ENCODE measurements around the gene WASHC1.
"Not testable (repeated sequence)": the region's sequence is repeated elsewhere in the genome, so short reads cannot be mapped to it uniquely, and the experiment has no call there.

Gene WASHC1

DNA sequence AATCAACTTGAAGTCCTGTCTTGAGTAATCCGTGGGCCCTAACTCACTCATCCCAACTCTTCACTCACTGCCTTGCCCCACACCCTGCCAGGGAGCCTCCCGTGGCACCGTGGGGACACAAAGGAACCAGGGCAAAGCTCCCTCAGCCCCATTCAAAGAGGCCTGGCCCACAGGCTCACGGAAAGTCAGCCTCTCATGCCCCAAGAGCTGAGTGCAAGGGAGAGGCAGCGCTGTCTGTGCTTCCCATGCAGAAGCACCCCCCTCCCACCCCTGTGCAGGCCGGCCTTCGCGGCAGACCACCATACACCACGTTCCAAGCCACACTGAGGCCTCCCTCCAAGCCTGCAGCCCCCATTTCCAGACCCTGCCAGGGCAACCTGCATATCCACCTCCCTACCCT is 7.6 kb downstream of the WASHC1 start:
- H3K4me3 ChIP-seq; DNase-seq (ENCODE audit: low spot score); H3K27ac ChIP-seq: not testable (repeated sequence)

DNA sequence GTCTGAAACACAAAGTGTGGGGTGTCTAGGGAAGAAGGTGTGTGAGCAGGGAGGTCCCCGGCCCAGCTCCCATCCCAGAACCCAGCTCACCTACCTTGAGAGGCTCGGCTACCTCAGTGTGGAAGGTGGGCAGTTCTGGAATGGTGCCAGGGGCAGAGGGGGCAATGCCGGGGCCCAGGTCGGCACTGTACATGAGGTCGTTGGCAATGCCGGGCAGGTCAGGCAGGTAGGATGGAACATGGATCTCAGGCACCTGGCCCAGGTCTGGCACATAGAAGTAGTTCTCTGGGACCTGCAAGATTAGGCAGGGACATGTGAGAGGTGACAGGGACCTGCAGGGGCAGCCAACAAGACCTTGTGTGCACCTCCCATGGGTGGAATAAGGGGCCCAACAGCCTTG is 12.4 kb downstream of the WASHC1 start:
- DNase-seq (ENCODE audit: low spot score); H3K4me3 ChIP-seq: not testable (repeated sequence)

DNA sequence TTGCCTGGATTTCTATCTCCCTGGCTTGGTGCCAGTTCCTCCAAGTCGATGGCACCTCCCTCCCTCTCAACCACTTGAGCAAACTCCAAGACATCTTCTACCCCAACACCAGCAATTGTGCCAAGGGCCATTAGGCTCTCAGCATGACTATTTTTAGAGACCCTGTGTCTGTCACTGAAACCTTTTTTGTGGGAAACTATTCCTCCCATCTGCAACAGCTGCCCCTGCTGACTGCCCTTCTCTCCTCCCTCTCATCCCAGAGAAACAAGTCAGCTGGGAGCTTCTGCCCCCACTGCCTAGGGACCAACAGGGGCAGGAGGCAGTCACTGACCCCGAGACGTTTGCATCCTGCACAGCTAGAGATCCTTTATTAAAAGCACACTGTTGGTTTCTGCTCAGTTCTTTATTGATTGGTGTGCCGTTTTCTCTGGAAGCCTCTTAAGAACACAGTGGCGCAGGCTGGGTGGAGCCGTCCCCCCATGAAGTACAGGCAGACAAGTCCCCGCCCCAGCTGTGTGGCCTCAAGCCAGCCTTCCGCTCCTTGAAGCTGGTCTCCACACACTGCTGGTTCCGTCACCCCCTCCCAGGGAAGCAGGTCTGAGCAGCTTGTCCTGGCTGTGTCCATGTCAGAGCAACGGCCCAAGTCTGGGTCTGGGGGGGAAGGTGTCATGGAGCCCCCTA is 15.0 kb downstream of the WASHC1 start:
- peak; percentile 40 for DNase-seq (ENCODE audit: low spot score)
- H3K4me3 ChIP-seq, H3K27ac ChIP-seq: not testable (repeated sequence)

More for the DNA sequence above, 12.4 kb downstream of the WASHC1 start:
- H3K27ac ChIP-seq: not testable (repeated sequence)

DNA sequence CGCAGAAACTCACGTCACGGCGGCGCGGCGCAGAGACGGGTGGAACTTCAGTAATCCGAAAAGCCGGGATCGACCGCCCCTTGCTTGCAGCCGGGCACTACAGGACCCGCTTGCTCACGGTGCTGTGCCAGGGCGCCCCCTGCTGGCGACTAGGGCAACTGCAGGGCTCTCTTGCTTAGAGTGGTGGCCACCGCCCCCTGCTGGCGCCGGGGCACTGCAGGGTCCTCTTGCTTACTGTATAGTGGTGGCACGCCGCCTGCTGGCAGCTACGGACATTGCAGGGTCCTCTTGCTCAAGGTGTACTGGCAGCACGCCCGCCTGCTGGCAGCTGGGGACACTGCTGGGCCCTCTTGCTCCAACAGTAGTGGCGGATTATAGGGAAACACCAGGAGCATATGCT is 18.1 kb downstream of the WASHC1 start:
- not testable (repeated sequence) for H3K4me3 ChIP-seq; DNase-seq (ENCODE audit: low spot score)

DNA sequence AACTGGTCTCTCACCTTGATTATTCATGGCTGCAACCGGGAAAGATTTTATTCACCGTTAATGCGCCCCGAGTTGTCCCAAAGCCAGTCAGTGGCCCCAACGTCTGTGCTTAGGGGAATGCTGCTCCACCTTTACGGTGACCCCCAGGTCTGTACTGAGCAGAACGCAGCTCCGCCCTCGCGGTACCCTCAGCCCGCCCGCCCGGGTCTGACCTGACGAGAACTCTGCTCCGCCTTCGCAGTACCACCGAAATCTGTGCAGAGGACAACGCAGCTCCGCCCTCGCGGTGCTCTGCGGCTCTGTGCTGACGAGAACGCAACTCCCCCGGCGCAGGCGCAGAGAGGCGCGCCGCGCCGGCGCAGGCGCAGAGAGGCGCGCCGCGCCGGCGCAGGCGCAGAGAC is 18.6 kb downstream of the WASHC1 start:
- not testable (repeated sequence) for H3K4me3 ChIP-seq, H3K27ac ChIP-seq
- peak; percentile 73 for DNase-seq (ENCODE audit: low spot score)

More for the DNA sequence above, 18.1 kb downstream of the WASHC1 start:
- H3K27ac ChIP-seq: not testable (repeated sequence)

DNA sequence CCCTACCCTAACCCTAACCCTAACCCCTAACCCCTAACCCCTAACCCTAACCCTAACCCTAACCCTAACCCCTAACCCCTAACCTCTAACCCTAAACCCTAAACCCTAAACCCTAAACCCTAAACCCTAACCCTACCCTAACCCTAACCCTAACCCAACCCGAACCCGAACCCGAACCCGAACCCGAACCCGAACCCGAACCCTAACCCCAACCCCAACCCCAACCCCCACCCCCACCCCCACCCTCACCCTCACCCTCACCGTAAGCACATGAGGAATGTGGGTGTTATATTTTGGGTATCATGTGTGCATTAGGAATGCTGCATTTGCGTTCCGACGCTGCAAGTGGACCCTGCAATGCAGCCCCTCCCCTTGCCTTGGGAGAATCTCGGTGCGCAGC is 19.0 kb downstream of the WASHC1 start:
- not testable (repeated sequence) for H3K4me3 ChIP-seq, H3K27ac ChIP-seq
- peak; percentile 64 for DNase-seq (ENCODE audit: low spot score)

Data from coronary artery (tissue), 2 donors.